AG04450 (cell line): Measurements from ENCODE around the gene SLIT1. TPM values are rescaled to one million over a fixed set of nuclear protein-coding genes. Genes with fewer than 3 reads are reported as not detected.

ENCODE experiments used
- CTCF ChIA-PET: fragments of 300-600, 350-600 bp; formaldehyde crosslinking; extraction: SDS; loops from one replicate; lab custom pipeline; 2022; ENCODE audit warnings: antibody characterized with exemption, inconsistent platforms; lab: Charles Lee
- POLR2A ChIA-PET: fragments of 350-600 bp; formaldehyde crosslinking; extraction: SDS; loops from one replicate; lab custom pipeline; 2021; ENCODE audit warnings: antibody characterized with exemption, inconsistent platforms; lab: Yijun Ruan, JAX
- DNase-seq: peaks from one replicate; pipeline ENCODE4 v3.0.0-alpha.2; 2011; ENCODE audit warnings: low read depth, low spot score
- H3K27ac ChIP-seq: one replicate; pipeline ENCODE4 v1.5.1; 2012; ENCODE audit warnings: low read depth, low read length, control low read depth
- H3K27me3 ChIP-seq: one replicate; pipeline ENCODE4 v1.6.0; 2012; ENCODE audit warnings: low read length; ENCODE audit not compliant: control insufficient read depth, insufficient read depth
- H3K4me3 ChIP-seq: 2 replicates; pipeline ENCODE4 v1.5.1; 2011; ENCODE audit warnings: mild to moderate bottlenecking, low read depth, low read length, control low read depth
- H3K9me3 ChIP-seq: 2 replicates; pipeline ENCODE4 v1.5.1; 2012; ENCODE audit warnings: low read length; ENCODE audit not compliant: control insufficient read depth, insufficient read depth
- CTCF ChIP-seq: IDR thresholded peaks from 2 replicates; pipeline ENCODE4 v1.5.1; 2011; ENCODE audit warnings: low read depth, low read length, control low read depth, inconsistent platforms
- polyA plus RNA-seq: library from polyadenylated mRNA; depleted of rRNA; stranded (reverse); fragments of >200 nt; gene quantifications from 2 replicates; pipeline ENCODE4 v1.2.3, GENCODE V29; 2011

Gene SLIT1
- polyA plus RNA-seq, 1 experiment = 0.01 TPM

GRCh38 chr10:97078261-97078937, 107.4 kb downstream of the SLIT1 start:
- DNase-seq = no peak
- TF ChIP-seq CTCF = no peak
- ChIA-PET CTCF (interaction anchor here (10.5 kb wide), 1 partner anchor 132 kb away, joined by 327 read pairs; no protein-coding TSS in a partner anchor), POLR2A (no interaction called here)
- no peak overlapping the region for H3K27ac ChIP-seq
- no peak overlapping the region for H3K4me3 ChIP-seq
- H3K27me3 ChIP-seq = peaks cover 33% of the 10 kb centered on the region
- no peaks in the 10 kb centered on the region; the same call in 1 of the 2 replicates for H3K9me3 ChIP-seq

GRCh38 chr10:97076781-97077180, 109.0 kb downstream of the SLIT1 start:
- POLR2A ChIA-PET = no interaction called here

GRCh38 chr10:97075961-97076525, 109.7 kb downstream of the SLIT1 start:
- ChIA-PET CTCF (interaction anchor here (10.5 kb wide), 1 partner anchor 134 kb away, joined by 327 read pairs; no protein-coding TSS in a partner anchor), POLR2A (no interaction called here)
- Histone ChIP-seq H3K27ac (no peak overlapping the region), H3K4me3 (no peak overlapping the region), H3K27me3 (peaks cover 41% of the 10 kb centered on the region), H3K9me3 (no peaks in the 10 kb centered on the region; the same call in 1 of the 2 replicates)
- no peak for TF ChIP-seq CTCF
- DNase-seq = no peak

More at GRCh38 chr10:97076781-97077180, 109.0 kb downstream of the SLIT1 start:
- no peak for TF ChIP-seq CTCF
- Histone ChIP-seq H3K27me3 (peaks cover 40% of the 10 kb centered on the region), H3K9me3 (no peaks in the 10 kb centered on the region; the same call in 1 of the 2 replicates), H3K4me3 (no peak overlapping the region), H3K27ac (no peak overlapping the region)
- CTCF ChIA-PET = interaction anchor here (1.0 to 10.5 kb wide), 4 partner anchors 121 to 167 kb away, joined by 3 to 327 read pairs (median 6); no protein-coding TSS in a partner anchor
- no peak for DNase-seq

GRCh38 chr10:97075421-97075820, 110.3 kb downstream of the SLIT1 start:
- DNase-seq = no peak
- CTCF ChIA-PET = interaction anchor here (10.5 kb wide), 1 partner anchor 135 kb away, joined by 327 read pairs; no protein-coding TSS in a partner anchor
- no peaks in the 10 kb centered on the region; the same call in 1 of the 2 replicates for H3K9me3 ChIP-seq
- H3K4me3 ChIP-seq = no peak overlapping the region
- H3K27me3 ChIP-seq = peaks cover 40% of the 10 kb centered on the region
- TF ChIP-seq CTCF = no peak
- POLR2A ChIA-PET = no interaction called here
- H3K27ac ChIP-seq = no peak overlapping the region
